ENCODE measurements around the gene SMARCA4.

DNA sequence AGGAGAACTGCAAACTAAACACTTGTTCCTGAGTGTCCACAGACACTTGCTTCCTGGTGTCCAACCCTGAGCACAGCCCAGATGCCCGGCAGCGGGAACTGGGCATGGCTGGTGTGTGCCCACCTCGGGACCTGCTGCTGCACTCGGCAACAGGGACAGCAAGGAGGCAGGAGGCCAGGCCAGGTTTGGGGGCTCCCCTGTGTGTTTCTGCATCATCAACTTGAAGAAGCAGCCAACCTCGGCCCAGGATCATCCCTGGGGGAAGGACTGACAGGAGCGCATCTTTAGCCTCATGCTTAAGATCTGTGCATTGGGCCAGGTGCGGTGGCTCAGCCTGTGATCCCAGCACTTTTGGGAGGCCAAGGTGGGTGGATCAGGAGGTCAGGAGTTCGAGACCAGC is 93.4 kb downstream of the SMARCA4 start:
- no peak for TF ChIP-seq SP2 (tag by site-specific recombination; IDR thresholded peaks at IDR 0.05)
- TF ChIP-seq ZNF658 (tag by site-specific recombination; IDR thresholded peaks at IDR 0.05), result no peak
- TF ChIP-seq, protein P1, sequence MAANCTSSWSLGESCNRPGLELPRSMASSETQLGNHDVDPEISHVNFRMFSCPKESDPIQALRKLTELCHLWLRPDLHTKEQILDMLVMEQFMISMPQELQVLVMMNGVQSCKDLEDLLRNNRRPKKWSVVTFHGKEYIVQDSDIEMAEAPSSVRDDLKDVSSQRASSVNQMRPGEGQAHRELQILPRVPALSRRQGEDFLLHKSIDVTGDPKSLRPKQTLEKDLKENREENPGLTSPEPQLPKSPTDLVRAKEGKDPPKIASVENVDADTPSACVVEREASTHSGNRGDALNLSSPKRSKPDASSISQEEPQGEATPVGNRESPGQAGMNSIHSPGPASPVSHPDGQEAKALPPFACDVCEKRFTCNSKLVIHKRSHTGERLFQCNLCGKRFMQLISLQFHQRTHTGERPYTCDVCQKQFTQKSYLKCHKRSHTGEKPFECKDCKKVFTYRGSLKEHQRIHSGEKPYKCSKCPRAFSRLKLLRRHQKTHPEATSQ (tag by site-specific recombination; IDR thresholded peaks at IDR 0.05), result no peak
- no peak for TF ChIP-seq HOXC10 (CRISPR knock-in tag; IDR thresholded peaks at IDR 0.05)
- TF ChIP-seq SETDB1 (IDR thresholded peaks at IDR 0.05; ENCODE audit: insufficient read length, low read length), result no peak
- no peak for TF ChIP-seq CTCF (tag by site-specific recombination; IDR thresholded peaks at IDR 0.05)
- no peak for TF ChIP-seq ZNF530 (tag by site-specific recombination; IDR thresholded peaks at IDR 0.05; ENCODE audit: low read depth)
- no peak for TF ChIP-seq ATF2 (tag by site-specific recombination; IDR thresholded peaks at IDR 0.05; ENCODE audit: low read depth)
- TF ChIP-seq ZNF174 (tag by site-specific recombination; IDR thresholded peaks at IDR 0.05), result no peak
- TF ChIP-seq ZNF76 (tag by site-specific recombination; IDR thresholded peaks at IDR 0.05; ENCODE audit: borderline replicate concordance, low read depth), result no peak
- no peak for TF ChIP-seq TRIM28 (IDR thresholded peaks at IDR 0.05; ENCODE audit: borderline replicate concordance, low read length)

Measured in HEK293 (cell line).